Right lung (tissue), 5 donors: ENCODE measurements around the gene CLDN10. TPM values are rescaled to one million over a fixed set of nuclear protein-coding genes. Genes with fewer than 3 reads are reported as not detected.

Experiments
- polyA plus RNA-seq, 5 donors: library from polyadenylated mRNA; unstranded; fragments of 120-200 nt; gene quantifications; one replicate each; pipeline versions ENCODE4 v1.2.1 to v1.2.3, GENCODE V29; 2013; ENCODE audit warnings: inconsistent platforms in 1 of 5, low replicate concordance in 1 of 5; ENCODE audit not compliant: insufficient read length in 5 of 5, insufficient read depth in 1 of 5

Gene CLDN10
- polyA plus RNA-seq, 5 donors, result 2.6 to 4.9 (median 3.4) TPM

Other genes with a start within 250 kb of the CLDN10 start
- gene DZIP1, start 92.0 kb downstream of the CLDN10 start, polyA plus RNA-seq, result 10 to 100 TPM; 42.9 to 48.8 (median 45.4) TPM
- 10 to 100 TPM; 28.9 to 34.4 (median 31.6) TPM for gene DNAJC3, start 124.4 kb downstream of the CLDN10 start, polyA plus RNA-seq